Caco-2 (cell line): Measurements from ENCODE around the gene FRMD4B. TPM values are rescaled to one million over a fixed set of nuclear protein-coding genes. Genes with fewer than 3 reads are reported as not detected.
"Not testable (repeated sequence)": the region's sequence is repeated elsewhere in the genome, so short reads cannot be mapped to it uniquely, and the experiment has no call there.

Experiments used
- BruUV-seq: library from RNA; stranded (reverse); fragments of 400-500 nt; replicated peaks from 2 replicates; lab custom pipeline; 2021; lab: Mats Ljungman, UMichigan
- CTCF ChIA-PET: fragments of 300-600 bp; sonication (Branson Sonifier 250); formaldehyde crosslinking; loops from one replicate; lab custom pipeline; 2022; ENCODE audit warnings: antibody characterized with exemption; lab: Charles Lee
- POLR2A ChIA-PET: fragments of 300-600 bp; sonication (Branson Sonifier 250); formaldehyde crosslinking; loops from one replicate; lab custom pipeline; 2022; ENCODE audit warnings: antibody characterized with exemption; lab: Charles Lee
- DNase-seq, 2 experiments: peaks; one replicate each; pipeline versions ENCODE4 v3.0.0 to v3.0.0-alpha.2; 2020 to 2022
- H3K27me3 ChIP-seq: replicated peaks from 2 replicates; pipeline ENCODE4 v1.6.0; 2011; ENCODE audit warnings: low read length; ENCODE audit not compliant: control insufficient read depth, insufficient read depth
- H3K36me3 ChIP-seq: 2 replicates; pipeline ENCODE4 v1.5.1; 2011; ENCODE audit warnings: low read length; ENCODE audit not compliant: control insufficient read depth, insufficient read depth
- H3K4me1 ChIP-seq: fragments of 250-450 bp; sonication (Bioruptor Pico); 2 replicates; pipeline ENCODE4 v1.5.1; 2020; ENCODE audit warnings: mild to moderate bottlenecking
- H3K4me3 ChIP-seq: 2 replicates; pipeline ENCODE4 v1.5.1; 2011; ENCODE audit warnings: low read depth, mild to moderate bottlenecking, control low read depth, low read length
- H3K9me3 ChIP-seq: fragments of 250-450 bp; sonication (Bioruptor Pico); 2 replicates; pipeline ENCODE4 v1.5.1; 2020; ENCODE audit warnings: mild to moderate bottlenecking, moderate library complexity
- H3K27ac Mint-ChIP-seq: one replicate; pipeline ENCODE4 v1.8.0; 2022; ENCODE audit warnings: mixed read lengths; ENCODE audit not compliant: unreplicated experiment
- H3K27me3 Mint-ChIP-seq: one replicate; pipeline ENCODE4 v1.8.0; 2022; ENCODE audit warnings: mixed read lengths; ENCODE audit not compliant: insufficient read depth, unreplicated experiment
- H3K36me3 Mint-ChIP-seq: one replicate; pipeline ENCODE4 v1.8.0; 2022; ENCODE audit warnings: mild to moderate bottlenecking, mixed read lengths; ENCODE audit not compliant: insufficient read depth, unreplicated experiment
- H3K4me1 Mint-ChIP-seq: one replicate; pipeline ENCODE4 v1.8.0; 2022; ENCODE audit warnings: low read depth, mixed read lengths; ENCODE audit not compliant: unreplicated experiment
- H3K4me3 Mint-ChIP-seq: one replicate; pipeline ENCODE4 v1.8.0; 2022; ENCODE audit warnings: mild to moderate bottlenecking, moderate library complexity, mixed read lengths; ENCODE audit not compliant: unreplicated experiment
- H3K9me3 Mint-ChIP-seq: one replicate; pipeline ENCODE4 v1.8.0; 2022; ENCODE audit warnings: mixed read lengths; ENCODE audit not compliant: unreplicated experiment
- intact Hi-C: fragments of 100-400 bp; cut with micrococcal nuclease; formaldehyde crosslinking; loops from one replicate; pipeline ENCODE4 v1.10.0; 2022; ENCODE audit not compliant: unreplicated experiment
- total RNA-seq: library from RNA; stranded (reverse); gene quantifications from 2 replicates; pipeline ENCODE4 v1.2.3, GENCODE V29; 2022
- TF ChIP-seq, protein P1 (sequence below), 2 experiments: fragments of 200-600 bp in 1 of 2; IDR thresholded peaks; 1 replicate in 1 of 2; 2 replicates in 1 of 2; pipeline versions ENCODE4 v1.5.1 to v1.8.0; 2011 to 2022; ENCODE audit warnings: antibody characterized with exemption in 1 of 2, control low read depth in 1 of 2, inconsistent platforms in 1 of 2, low read depth in 1 of 2, low read length in 1 of 2, mild to moderate bottlenecking in 1 of 2, moderate library complexity in 1 of 2; ENCODE audit not compliant: insufficient read depth in 1 of 2, severe bottlenecking in 1 of 2, unreplicated experiment in 1 of 2

FRMD4B gene
- total RNA-seq, 1 experiment from 2014 or later: 47.5 TPM

DNA sequence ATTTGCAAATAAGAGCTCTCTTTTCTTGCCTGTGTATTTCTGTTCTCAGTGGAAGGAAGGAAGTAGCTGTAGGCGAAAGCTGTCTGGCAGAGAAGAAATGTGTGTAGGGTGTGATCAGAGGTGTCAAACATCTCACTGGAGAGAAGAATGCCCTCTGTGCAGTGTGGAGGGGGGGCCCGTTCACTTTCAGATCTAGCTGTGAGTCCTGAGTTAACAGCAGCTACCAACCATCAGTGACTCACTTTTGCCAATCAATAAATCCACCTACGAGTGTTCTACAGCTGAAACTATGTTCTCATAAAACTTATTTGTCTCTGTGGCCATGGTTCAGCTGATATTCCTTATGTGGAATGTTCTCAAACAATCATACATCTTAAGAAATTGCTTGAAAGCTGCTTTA is 103.7 kb downstream of the FRMD4B start:
- H3K4me1 ChIP-seq: peaks cover 15% of the 10 kb centered on the region
- no peaks in the 10 kb centered on the region for H3K27me3 ChIP-seq
- intact Hi-C loops: no loop called here
- CTCF ChIA-PET: no interaction called here
- no peaks in the 10 kb centered on the region for H3K36me3 ChIP-seq
- Mint-ChIP-seq H3K4me3 (no peak overlapping the region), H3K36me3 (no peaks in the 10 kb centered on the region), H3K4me1 (peaks cover 17% of the 10 kb centered on the region), H3K27me3 (no peaks in the 10 kb centered on the region), H3K27ac (peak overlapping the region; percentile 48), H3K9me3 (no peaks in the 10 kb centered on the region)
- H3K4me3 ChIP-seq: no peak overlapping the region
- TF ChIP-seq, protein P1, sequence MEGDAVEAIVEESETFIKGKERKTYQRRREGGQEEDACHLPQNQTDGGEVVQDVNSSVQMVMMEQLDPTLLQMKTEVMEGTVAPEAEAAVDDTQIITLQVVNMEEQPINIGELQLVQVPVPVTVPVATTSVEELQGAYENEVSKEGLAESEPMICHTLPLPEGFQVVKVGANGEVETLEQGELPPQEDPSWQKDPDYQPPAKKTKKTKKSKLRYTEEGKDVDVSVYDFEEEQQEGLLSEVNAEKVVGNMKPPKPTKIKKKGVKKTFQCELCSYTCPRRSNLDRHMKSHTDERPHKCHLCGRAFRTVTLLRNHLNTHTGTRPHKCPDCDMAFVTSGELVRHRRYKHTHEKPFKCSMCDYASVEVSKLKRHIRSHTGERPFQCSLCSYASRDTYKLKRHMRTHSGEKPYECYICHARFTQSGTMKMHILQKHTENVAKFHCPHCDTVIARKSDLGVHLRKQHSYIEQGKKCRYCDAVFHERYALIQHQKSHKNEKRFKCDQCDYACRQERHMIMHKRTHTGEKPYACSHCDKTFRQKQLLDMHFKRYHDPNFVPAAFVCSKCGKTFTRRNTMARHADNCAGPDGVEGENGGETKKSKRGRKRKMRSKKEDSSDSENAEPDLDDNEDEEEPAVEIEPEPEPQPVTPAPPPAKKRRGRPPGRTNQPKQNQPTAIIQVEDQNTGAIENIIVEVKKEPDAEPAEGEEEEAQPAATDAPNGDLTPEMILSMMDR (IDR thresholded peaks at IDR 0.05; ENCODE audit: insufficient read depth in 1 of 2, low read depth in 1 of 2, low read length in 1 of 2, severe bottlenecking in 1 of 2, unreplicated experiment in 1 of 2): no peak
- DNase-seq: no peak
- POLR2A ChIA-PET: interaction anchor here (0.6 kb wide), 1 partner anchor 53 kb away, joined by 3 read pairs; no protein-coding TSS in a partner anchor
- BruUV-seq: no TSS peak
- no peaks in the 10 kb centered on the region for H3K9me3 ChIP-seq

DNA sequence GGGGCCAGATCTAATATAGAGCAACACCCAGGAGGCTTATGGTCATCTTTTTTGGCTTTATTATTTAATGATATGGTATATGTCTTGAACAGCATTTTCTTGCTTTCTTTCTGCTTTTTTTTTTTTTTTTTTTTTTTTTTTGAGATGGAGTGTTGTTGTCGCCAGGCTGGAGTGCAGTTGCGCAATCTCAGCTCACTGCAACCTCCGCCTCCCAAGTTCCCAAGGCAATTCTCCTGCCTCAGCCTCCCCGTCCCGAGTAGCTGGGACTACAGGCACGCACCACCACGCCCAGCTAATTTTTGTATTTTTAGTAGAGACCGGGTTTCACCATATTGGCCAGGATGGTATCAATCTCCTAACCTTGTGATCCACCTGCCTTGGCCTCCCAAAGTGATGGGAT is 108.5 kb downstream of the FRMD4B start:
- peak overlapping the region; percentile 48 for H3K27ac Mint-ChIP-seq
- H3K36me3 Mint-ChIP-seq, DNase-seq, H3K4me3 Mint-ChIP-seq, POLR2A ChIA-PET, H3K36me3 ChIP-seq, H3K4me3 ChIP-seq, CTCF ChIA-PET, H3K27me3 ChIP-seq, H3K9me3 ChIP-seq, H3K9me3 Mint-ChIP-seq, H3K27me3 Mint-ChIP-seq, intact Hi-C loops, BruUV-seq: not testable (repeated sequence)
- H3K4me1 Mint-ChIP-seq: peaks cover 33% of the 10 kb centered on the region
- H3K4me1 ChIP-seq: peaks cover 17% of the 10 kb centered on the region

DNA sequence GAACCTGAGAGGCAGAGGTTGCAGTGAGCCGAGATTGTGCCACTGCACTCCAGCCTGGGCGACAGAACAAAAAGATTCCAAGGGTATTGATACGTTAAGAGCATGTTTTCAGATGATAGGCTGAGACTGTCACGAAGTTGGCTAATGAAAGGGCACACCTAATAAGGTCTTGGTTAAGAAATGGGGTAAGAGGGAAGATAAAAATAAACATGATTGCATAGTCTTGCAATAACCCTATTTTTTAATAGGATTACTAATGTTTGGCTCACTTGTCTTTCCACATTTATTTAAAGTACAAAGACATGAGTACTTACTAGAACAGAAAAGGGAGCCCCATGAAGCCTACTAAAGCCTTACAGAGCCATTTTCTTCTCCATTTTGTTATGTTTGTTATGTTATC is 109.0 kb downstream of the FRMD4B start:
- H3K4me3 ChIP-seq: no peak overlapping the region
- POLR2A ChIA-PET: no interaction called here
- H3K4me1 ChIP-seq: peaks cover 17% of the 10 kb centered on the region
- no peak for DNase-seq
- H3K9me3 ChIP-seq: no peaks in the 10 kb centered on the region
- Mint-ChIP-seq H3K36me3 (no peaks in the 10 kb centered on the region), H3K9me3 (no peaks in the 10 kb centered on the region), H3K27ac (peak overlapping the region; percentile 48), H3K4me3 (no peak overlapping the region), H3K4me1 (peaks cover 28% of the 10 kb centered on the region), H3K27me3 (no peaks in the 10 kb centered on the region)
- intact Hi-C loops: no loop called here
- CTCF ChIA-PET: no interaction called here
- no peaks in the 10 kb centered on the region for H3K36me3 ChIP-seq
- H3K27me3 ChIP-seq: no peaks in the 10 kb centered on the region
- TF ChIP-seq, protein P1 (IDR thresholded peaks at IDR 0.05; ENCODE audit: insufficient read depth in 1 of 2, low read depth in 1 of 2, low read length in 1 of 2, severe bottlenecking in 1 of 2, unreplicated experiment in 1 of 2): no peak
- no TSS peak for BruUV-seq

DNA sequence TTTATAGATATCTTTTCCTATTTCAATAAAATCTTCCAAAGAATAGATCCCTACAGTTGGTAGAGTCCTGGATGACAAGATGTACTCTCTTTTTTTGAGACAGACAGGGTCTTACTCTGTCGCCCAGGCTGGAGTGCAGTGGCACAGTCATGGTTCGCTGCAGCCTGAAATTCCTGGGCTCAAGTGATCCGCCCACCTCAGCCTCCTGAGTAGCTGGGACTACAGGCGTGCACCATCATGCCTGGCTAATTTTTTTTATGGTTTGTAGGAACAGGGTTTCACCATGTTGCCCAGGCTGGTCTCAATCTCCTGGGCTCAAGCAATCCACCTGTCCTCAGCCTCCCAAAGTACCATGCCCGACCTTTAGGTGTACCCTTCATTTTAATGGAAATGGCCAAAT is 109.7 kb downstream of the FRMD4B start:
- H3K4me3 Mint-ChIP-seq, H3K27me3 Mint-ChIP-seq, H3K36me3 Mint-ChIP-seq, POLR2A ChIA-PET, BruUV-seq, H3K27me3 ChIP-seq, CTCF ChIA-PET, H3K27ac Mint-ChIP-seq, DNase-seq, H3K4me3 ChIP-seq, H3K9me3 Mint-ChIP-seq, H3K9me3 ChIP-seq, intact Hi-C loops, H3K36me3 ChIP-seq: not testable (repeated sequence)
- H3K4me1 Mint-ChIP-seq: peaks cover 26% of the 10 kb centered on the region
- H3K4me1 ChIP-seq: peaks cover 17% of the 10 kb centered on the region
